Pancreas (tissue), 10 donors: ENCODE measurements around the gene NPHP4. TPM values are rescaled to one million over a fixed set of nuclear protein-coding genes. Genes with fewer than 3 reads are reported as not detected.

Source experiments
- ATAC-seq, 4 donors: fragments of 200-7000 bp; cut with Tn5 transposase; one replicate each; pipeline versions ENCODE4 v1.8.0 to v1.9.1; 2020; ENCODE audit warnings: mild to moderate bottlenecking in 4 of 4, moderate library complexity in 4 of 4
- DNase-seq, 6 donors: peaks; one replicate each; pipeline ENCODE4 v3.0.0-alpha.2; 2020
- FAIRE-seq: peaks from 2 replicates; lab custom pipeline; 2012; peaks lifted over from hg19 to GRCh38; lab: Jason Lieb, UNC
- H3K27ac ChIP-seq, 4 donors: fragments of 200-600 bp; sonication (generic); 1 replicate in 3 of 4; 2 replicates in 1 of 4; pipeline versions ENCODE4 v1.5.0 to v1.8.0; 2020
- H3K27me3 ChIP-seq, 4 donors: fragments of 200-600 bp; one replicate each; pipeline ENCODE4 v1.8.0; 2021
- H3K36me3 ChIP-seq, 3 donors: fragments of 200-600 bp; sonication (generic) in 1 of 3; one replicate each; pipeline versions ENCODE4 v1.5.0 to v1.8.0; 2020 to 2021
- H3K4me1 ChIP-seq, 3 donors: fragments of 200-600 bp; one replicate each; pipeline ENCODE4 v1.8.0; 2021
- H3K4me3 ChIP-seq, 4 donors: fragments of 200-600 bp; sonication (generic) in 2 of 4; one replicate each; pipeline versions ENCODE4 v1.5.0 to v1.8.0; 2020 to 2021
- H3K9me3 ChIP-seq, 4 donors: fragments of 200-600 bp; one replicate each; pipeline ENCODE4 v1.8.0; 2021
- WGBS, 2 donors: extraction: QIAGEN DNeasy Blood & Tissue Kit; methylation state at CpG; one replicate each; pipeline ENCODE4 v1.1.7; 2013; 5-methylcytosine and 5-hydroxymethylcytosine counted together
- intact Hi-C, 3 donors: fragments of 100-400 bp; cut with DNase I; formaldehyde crosslinking; loops; one replicate each; pipeline versions ENCODE4 v1.11.1 to v1.14.2; 2022
- polyA plus RNA-seq, 2 donors: library from polyadenylated mRNA; stranded (reverse); fragments of 200-250 nt; gene quantifications; one replicate each; pipeline ENCODE4 v1.2.3, GENCODE V29; 2013
- total RNA-seq, 6 donors: library from RNA; stranded (reverse); fragmentation: NEBNext Ultra II Directional in 4 of 6; extraction: Animal tissue kit (Norgen Biotek cat#: 25700) in 4 of 6; gene quantifications; one replicate each; pipeline versions ENCODE4 v1.2.1 to v1.2.4, GENCODE V29; 2021 to 2023
- TF ChIP-seq, protein P1 (sequence below), 4 donors: fragments of 200-600 bp; sonication (generic) in 3 of 4; IDR thresholded peaks; one replicate each; pipeline versions ENCODE4 v1.5.0 to v1.8.0; 2021; ENCODE audit warnings: antibody characterized with exemption in 4 of 4
- donor health status: healthy with polysubstance abuse.
- donor health status: DM: no; HTN: no; CAD: no; lungs with moderate emphysema.
- donor health status: DM: no; HTN: no; CAD: no.
- donor health status: control.
- donor health status: control.
- donor health status: Bipolar disorder and iron deficiency.
- donor health status: DM: yes; HTN: yes; CAD: no.
- donor health status: DM: no; HTN: no; CAD: no.
- donor health status: DM: no; HTN: no; CAD: no.
- donor health status: DM: yes; HTN: yes; CAD: no.

NPHP4 gene
- total and polyA plus RNA-seq, 8 donors: 4.0 to 9.7 (median 5.7) TPM

DNA sequence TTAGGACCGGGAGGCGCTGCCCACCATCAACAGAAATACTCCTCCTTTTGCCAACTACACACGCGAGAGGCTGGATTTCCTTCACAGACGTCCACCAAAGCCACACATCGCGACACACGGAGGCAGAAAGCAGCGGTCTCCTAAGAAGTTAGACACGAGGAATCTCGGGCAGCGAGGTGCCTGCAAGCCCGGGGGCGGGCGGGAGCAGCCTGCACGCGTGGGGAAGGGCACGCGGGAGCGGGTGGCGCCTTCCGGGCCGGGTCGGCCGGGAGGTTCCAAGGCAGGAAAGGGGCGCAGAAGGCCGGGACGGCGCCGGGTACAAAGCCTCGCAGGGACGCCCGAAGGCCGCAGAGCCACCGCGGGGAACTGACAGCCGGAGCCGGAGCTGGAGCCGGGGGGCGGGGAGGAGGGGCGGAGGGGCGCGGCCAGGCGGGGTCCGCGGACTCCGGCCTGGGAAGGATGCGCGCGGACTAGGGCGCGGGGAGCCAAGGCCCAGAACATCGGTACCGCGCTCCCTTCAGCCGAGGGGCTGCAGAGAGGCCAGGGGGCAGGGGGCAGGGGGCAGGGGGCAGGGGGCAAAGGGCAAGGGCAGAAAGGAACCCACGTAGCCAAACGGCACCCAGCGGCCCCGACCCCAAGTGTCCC, 722 bp downstream of the NPHP4 start:
- Histone ChIP-seq H3K36me3 (no peaks in the 10 kb centered on the region), H3K27me3 (no peaks in the 10 kb centered on the region), H3K4me3 (peak overlapping the region; percentile 49 to 97 (median 91)), H3K9me3 (no peaks in the 10 kb centered on the region), H3K27ac (peak overlapping the region; percentile 68 to 86 (median 82)), H3K4me1 (peaks cover 0 to 12% (median 0%) of the 10 kb centered on the region in 3 donors)
- TF ChIP-seq, protein P1, sequence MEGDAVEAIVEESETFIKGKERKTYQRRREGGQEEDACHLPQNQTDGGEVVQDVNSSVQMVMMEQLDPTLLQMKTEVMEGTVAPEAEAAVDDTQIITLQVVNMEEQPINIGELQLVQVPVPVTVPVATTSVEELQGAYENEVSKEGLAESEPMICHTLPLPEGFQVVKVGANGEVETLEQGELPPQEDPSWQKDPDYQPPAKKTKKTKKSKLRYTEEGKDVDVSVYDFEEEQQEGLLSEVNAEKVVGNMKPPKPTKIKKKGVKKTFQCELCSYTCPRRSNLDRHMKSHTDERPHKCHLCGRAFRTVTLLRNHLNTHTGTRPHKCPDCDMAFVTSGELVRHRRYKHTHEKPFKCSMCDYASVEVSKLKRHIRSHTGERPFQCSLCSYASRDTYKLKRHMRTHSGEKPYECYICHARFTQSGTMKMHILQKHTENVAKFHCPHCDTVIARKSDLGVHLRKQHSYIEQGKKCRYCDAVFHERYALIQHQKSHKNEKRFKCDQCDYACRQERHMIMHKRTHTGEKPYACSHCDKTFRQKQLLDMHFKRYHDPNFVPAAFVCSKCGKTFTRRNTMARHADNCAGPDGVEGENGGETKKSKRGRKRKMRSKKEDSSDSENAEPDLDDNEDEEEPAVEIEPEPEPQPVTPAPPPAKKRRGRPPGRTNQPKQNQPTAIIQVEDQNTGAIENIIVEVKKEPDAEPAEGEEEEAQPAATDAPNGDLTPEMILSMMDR (IDR thresholded peaks at IDR 0.05): no peak
- intact Hi-C loops: no loop called here
- DNase-seq (peak; percentile 40 to 81 (median 50)), FAIRE-seq (no peak), ATAC-seq (peak; percentile 16 to 57 (median 42))
- 1% methylated on average over 22 to 60 of the region's 60 CpGs for WGBS, 2 donors

DNA sequence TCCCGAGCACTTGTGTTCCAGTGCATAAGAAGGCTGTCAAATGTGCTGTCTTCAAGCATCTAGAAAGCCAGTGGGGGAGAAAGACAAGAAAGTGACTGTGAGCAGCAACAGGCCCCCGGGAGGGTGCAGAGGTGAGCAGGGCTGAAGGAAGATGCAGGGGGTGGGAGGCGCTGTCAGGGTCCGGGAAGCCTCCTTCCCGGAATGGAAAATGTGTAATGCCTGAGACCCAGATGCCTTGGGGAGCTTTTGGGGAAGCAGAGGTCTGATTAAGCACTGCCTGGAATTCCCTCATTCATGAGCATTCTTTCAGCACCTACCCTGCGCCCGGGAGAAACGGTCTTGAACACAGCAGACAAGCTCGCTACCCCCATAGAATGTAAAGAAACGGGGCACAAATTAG, 1.3 kb downstream of the NPHP4 start:
- Histone ChIP-seq H3K36me3 (peaks cover 0 to under 1% (median 0%) of the 10 kb centered on the region in 3 donors), H3K27me3 (no peaks in the 10 kb centered on the region), H3K4me1 (peaks cover 0 to 12% (median 0%) of the 10 kb centered on the region in 3 donors), H3K4me3 (peak overlapping the region in 3 of 4 donors; percentile 49 to 97 (median 94)), H3K9me3 (no peaks in the 10 kb centered on the region), H3K27ac (no peak overlapping the region)
- DNase-seq (peak in 1 of 6 donors; percentile 20), FAIRE-seq (no peak), ATAC-seq (no peak)
- intact Hi-C loops: no loop called here
- TF ChIP-seq, protein P1 (IDR thresholded peaks at IDR 0.05): no peak
- WGBS, 2 donors: 47 to 55% methylated on average over 10 of the region's 10 CpGs

DNA sequence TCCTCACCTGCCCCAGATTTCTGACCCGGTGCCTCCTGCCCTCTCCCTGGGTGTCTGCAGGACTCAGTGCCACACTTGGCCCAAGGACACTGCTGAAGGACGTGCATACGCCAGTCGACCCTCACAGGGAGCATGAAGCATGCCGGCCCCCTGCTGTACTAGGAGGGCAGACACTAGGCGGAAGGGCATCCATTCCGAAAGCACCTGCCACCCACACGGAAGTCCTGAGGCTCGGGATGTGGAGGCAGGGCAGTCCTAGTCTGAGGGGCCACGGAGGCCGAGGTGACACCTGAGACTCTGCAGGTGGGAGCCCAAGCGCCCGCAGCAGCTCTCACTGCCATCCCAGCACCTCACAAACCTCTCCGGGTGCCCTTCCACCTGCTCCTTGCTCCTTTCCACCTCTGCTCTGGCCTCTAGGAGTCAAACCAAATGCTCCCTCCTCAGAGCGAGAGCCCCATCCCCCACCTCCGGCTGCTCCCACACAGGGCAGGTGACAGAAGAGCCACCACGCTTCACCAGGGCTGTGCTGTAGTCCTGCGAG, 2.4 kb downstream of the NPHP4 start:
- Histone ChIP-seq H3K4me3 (no peak overlapping the region), H3K9me3 (no peaks in the 10 kb centered on the region), H3K27ac (no peak overlapping the region), H3K4me1 (peaks cover 0 to 12% (median 0%) of the 10 kb centered on the region in 3 donors), H3K36me3 (peaks cover 0 to 4% (median 0%) of the 10 kb centered on the region in 3 donors), H3K27me3 (no peaks in the 10 kb centered on the region)
- intact Hi-C loops: no loop called here
- no peak for FAIRE-seq
- DNase-seq: peak in 2 of 6 donors; percentile 32 to 54
- 90 to 94% methylated on average over 18 of the region's 18 CpGs for WGBS, 2 donors
- no peak for ATAC-seq
- TF ChIP-seq, protein P1 (IDR thresholded peaks at IDR 0.05): no peak

DNA sequence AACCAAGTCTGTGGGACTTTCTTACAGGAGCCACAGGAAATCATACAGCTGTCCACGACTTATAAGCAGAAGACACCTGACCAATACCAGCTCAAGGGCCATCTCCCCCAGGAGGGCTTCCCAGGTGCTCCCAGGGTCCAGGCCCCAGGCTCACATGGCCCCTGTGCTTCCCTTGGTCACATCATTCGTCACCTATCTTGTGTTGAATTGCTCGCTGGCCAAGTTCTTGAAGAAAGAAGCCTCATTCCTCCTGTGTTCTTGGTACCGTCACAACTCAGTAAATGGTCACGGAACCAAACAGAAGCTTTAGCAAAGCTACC, 3.0 kb downstream of the NPHP4 start:
- H3K27ac ChIP-seq: no peak overlapping the region
- 94 to 95% methylated on average over 5 of the region's 5 CpGs for WGBS, 2 donors
- peaks cover 0 to 4% (median 0%) of the 10 kb centered on the region in 3 donors for H3K36me3 ChIP-seq
- peaks cover 0 to 12% (median 0%) of the 10 kb centered on the region in 3 donors for H3K4me1 ChIP-seq
- ATAC-seq (no peak), DNase-seq (peak in 2 of 6 donors; percentile 10 to 18), FAIRE-seq (no peak)
- TF ChIP-seq, protein P1 (IDR thresholded peaks at IDR 0.05): no peak
- H3K27me3 ChIP-seq: no peaks in the 10 kb centered on the region
- H3K9me3 ChIP-seq: no peaks in the 10 kb centered on the region
- intact Hi-C loops: no loop called here
- H3K4me3 ChIP-seq: no peak overlapping the region
